Measurements from ENCODE around the gene PTPRN2.

PTPRN2 gene

GRCh38 chr7:157722137-157723060 lies 865.2 kb downstream of the PTPRN2 start:
- no peak for DNase-seq (ENCODE audit: low spot score)
- in situ Hi-C loops (cut with MboI; ENCODE audit: low pct_unique_long_range_greater_than_20kb, low sequenced_read_pairs, unreplicated experiment) = no loop called here
- TF ChIP-seq CTCF (IDR thresholded peaks at IDR 0.05; ENCODE audit: extremely low read depth, insufficient read depth, missing control alignments) = no peak

GRCh38 chr7:157721468-157722136 lies 866.0 kb downstream of the PTPRN2 start:
- DNase-seq (ENCODE audit: low spot score) = no peak
- in situ Hi-C loops (cut with MboI; ENCODE audit: low pct_unique_long_range_greater_than_20kb, low sequenced_read_pairs, unreplicated experiment) = no loop called here
- no peak for TF ChIP-seq CTCF (IDR thresholded peaks at IDR 0.05; ENCODE audit: extremely low read depth, insufficient read depth, missing control alignments)

- in situ Hi-C loops (cut with MboI; ENCODE audit: low pct_unique_long_range_greater_than_20kb, low sequenced_read_pairs, unreplicated experiment) = no loop called here
- DNase-seq (ENCODE audit: low spot score) = no peak
- no peak for TF ChIP-seq CTCF (IDR thresholded peaks at IDR 0.05; ENCODE audit: extremely low read depth, insufficient read depth, missing control alignments)
Measured at GRCh38 chr7:157719705-157720655, 867.6 kb downstream of the PTPRN2 start.

- no peak for TF ChIP-seq CTCF (IDR thresholded peaks at IDR 0.05; ENCODE audit: extremely low read depth, insufficient read depth, missing control alignments)
- in situ Hi-C loops (cut with MboI; ENCODE audit: low pct_unique_long_range_greater_than_20kb, low sequenced_read_pairs, unreplicated experiment) = no loop called here
Measured at GRCh38 chr7:157719008-157719682, 868.5 kb downstream of the PTPRN2 start.

GRCh38 chr7:157718303-157719007 lies 869.2 kb downstream of the PTPRN2 start:
- in situ Hi-C loops (cut with MboI; ENCODE audit: low pct_unique_long_range_greater_than_20kb, low sequenced_read_pairs, unreplicated experiment) = no loop called here
- TF ChIP-seq CTCF (IDR thresholded peaks at IDR 0.05; ENCODE audit: extremely low read depth, insufficient read depth, missing control alignments) = no peak
- DNase-seq (ENCODE audit: low spot score) = no peak

More at GRCh38 chr7:157719008-157719682, 868.5 kb downstream of the PTPRN2 start:
- no peak for DNase-seq (ENCODE audit: low spot score)
